Activated CD8-positive, alpha-beta memory T cell treated with anti-CD3 and anti-CD28 coated beads for 1 hour (primary cell): Measurements from ENCODE around the gene RERE.

Source experiments
- DNase-seq, 2 donors: peaks; one replicate each; pipeline ENCODE4 v3.0.0-alpha.2; 2020; ENCODE audit warnings: low read depth in 1 of 2; ENCODE audit errors: extremely low read depth in 1 of 2

RERE gene

DNA sequence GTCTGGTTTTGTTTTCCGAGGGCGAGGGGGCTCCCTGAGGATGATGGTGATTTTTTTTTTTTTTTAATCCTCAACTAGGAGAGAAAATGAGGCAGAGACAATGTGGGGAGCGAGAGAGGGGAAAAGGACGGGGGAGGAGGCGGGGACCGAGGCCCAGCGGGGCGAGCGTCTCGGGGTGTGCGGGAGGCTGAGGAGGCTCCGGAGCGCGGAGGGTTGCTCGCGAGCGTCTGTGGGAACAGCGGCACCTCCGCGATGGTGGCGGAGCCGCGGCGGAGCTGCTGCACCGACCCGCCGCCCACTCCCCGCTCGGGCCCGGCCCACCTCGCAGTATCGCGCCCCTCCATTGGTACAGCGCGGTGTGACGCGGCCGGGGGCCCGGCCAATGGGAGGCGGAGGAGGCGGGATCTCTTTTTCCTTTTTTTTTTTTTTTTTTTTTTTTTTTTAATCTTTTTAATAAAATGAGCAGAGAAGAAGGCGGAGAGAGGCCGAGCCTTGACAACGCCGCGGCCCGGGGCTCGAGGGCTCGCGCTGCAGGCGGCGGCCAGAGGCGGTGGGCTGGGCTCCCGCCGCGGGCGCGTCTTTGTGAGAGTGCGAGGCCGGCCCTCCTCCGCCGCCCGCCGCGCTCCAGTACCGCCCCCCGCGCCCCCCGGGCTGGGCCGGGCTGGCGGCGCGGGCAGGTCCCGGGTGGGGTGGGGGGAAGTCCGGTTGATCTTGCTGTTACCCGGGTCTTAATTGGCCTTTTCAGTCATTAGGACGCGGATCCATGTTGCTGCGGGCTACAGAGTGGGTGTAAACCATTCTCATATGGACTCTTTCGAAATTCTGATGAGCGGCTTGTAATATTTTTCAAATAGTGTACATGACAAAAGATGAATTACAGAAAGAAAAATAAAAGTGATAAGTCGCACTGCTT, at the start of gene RERE:
TSS of gene RERE (minus strand) at position 229 of the 913 bp plus-strand sequence.
- peak; percentile 79 to 94 for DNase-seq

DNA sequence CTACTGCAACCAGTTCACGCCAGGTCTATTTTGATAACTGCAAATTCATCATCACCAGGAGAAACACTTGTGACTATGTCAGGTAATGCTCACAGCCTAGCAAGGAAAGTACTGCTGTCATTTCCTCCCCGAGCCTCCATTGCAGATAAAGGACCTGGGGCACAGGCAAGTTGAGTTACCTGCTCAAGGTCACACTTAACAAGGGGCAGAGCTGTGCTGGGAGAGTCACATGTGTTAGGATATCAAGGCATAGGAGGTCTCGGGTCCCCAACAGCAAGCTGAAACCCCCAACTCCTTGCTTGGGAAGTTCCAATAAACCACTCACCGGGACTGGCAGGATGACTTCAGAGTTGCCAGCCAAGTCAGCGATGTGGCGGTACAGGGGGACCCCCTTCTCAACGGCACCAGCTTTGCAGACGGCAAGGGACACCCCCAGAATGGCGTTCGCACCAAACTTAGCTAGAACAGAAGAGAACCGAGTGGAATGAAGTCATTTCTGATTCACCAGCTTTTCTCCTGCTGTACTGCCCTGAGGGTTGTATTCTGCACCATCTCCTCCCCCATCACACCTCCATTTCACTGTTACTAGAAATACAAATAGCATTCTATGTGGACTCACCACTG, 49.5 kb upstream of the RERE start:
- no peak for DNase-seq

DNA sequence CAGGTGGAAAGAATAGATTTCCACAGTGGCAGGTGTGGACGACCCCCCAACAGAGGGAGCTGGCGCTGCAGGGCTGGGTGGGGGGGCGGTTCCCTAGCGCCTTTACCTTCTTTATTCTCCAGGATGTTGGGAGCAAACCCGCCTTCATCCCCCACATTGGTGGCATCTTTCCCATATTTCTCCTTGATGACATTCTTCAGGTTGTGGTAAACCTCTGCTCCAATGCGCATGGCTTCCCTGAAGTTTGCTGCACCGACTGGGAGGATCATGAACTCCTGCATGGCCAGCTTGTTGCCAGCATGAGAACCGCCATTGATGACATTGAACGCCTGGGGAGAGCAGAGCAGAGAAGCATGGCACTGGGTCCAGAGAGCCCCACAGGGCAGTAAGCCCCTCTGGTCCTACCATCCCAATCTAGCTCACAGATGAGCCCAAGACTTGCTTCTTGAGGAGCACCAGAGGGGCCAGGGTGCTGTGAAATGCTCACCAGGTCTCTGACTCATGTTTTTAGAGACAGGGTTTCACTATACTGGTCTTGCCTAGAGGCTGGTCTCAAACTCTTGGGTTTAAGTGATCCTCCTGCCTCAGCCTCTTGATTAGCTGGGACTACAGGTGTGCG, 48.8 kb upstream of the RERE start:
- DNase-seq = no peak

DNA sequence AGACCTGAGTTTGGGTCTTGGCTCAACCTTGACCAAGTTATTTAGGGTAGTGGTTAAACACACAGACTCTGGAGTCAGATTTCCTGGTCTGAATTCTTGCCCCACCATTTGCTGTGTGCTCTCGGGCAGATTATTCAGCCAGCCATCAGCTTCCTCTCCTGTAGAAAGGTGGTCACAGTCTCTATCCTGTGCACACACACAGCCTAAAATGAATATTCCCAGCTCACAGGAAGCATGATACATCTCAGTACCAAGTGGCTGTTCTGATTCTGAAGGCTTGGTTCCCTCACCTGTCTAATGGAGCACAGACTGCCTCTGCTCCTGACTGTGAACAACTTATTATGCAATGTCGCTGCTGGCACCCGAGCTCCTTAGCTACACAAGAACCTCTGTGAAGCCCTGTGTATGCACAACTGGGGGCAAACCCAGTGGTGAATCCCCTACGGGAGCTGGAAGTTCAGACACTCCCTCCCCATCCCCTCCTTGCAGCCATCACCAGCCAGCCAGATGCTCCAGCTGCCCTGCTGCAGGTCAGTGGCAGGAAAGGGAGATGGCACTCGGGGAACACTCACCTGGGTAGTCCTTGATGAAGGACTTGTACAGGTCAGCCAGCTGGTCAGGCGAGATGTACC, 47.4 kb upstream of the RERE start:
- DNase-seq = no peak

DNA sequence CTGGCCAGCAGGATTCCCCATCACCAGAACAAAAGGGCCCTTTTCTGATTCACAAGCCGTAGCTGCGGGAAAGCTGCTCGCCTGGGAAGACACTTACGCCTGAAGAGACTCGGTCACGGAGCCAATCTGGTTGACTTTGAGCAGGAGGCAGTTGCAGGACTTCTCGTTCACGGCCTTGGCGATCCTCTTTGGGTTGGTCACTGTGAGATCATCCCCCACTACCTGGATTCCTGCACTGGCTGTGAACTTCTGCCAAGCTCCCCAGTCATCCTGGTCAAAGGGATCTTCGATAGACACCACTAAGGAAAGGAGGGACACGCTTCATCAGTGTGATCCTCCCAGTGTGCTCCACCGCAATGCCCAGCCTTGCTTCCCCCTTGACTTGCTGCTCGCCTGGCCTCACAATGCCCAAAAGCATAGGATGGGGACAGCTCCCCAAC, 46.4 kb upstream of the RERE start:
- DNase-seq = no peak

DNA sequence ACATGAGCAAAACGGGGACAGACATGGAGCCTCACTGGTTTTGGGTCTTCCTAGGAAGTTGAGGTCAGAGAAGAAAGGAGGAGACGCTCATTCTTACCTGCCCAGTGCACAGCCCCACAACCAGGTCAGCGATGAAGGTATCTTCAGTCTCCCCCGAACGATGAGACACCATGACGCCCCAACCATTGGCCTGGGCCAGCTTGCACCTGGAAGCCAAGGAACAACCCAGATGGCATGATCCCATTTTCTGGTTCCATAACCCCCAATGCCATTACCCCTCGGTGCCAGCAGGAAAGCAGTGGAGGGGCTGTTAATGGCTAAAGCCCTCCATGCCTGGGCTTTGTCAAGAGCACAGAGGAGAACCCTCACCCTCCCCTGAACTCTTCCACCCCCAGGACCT, 45.7 kb upstream of the RERE start:
- DNase-seq = no peak

DNA sequence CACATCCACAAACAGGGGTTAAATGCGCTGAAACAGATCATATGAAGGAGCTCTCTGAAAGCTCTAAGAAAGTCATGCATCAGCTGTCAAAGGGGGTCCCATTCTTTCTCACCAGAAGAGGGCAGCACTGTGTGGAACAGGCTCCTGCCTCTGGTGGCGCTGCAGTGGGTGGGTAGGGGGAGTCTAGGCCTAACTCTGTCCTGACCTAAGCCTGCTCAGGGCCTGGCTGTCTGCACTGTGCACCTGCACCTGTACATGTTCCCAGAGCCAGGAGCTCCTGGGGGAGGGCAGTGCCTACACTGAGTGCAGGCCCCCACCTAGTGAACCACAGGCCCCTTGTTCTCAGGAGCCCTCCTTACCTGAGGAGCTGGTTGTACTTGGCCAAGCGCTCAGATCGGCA, 45.1 kb upstream of the RERE start:
- peak; percentile 15 to 32 for DNase-seq

DNA sequence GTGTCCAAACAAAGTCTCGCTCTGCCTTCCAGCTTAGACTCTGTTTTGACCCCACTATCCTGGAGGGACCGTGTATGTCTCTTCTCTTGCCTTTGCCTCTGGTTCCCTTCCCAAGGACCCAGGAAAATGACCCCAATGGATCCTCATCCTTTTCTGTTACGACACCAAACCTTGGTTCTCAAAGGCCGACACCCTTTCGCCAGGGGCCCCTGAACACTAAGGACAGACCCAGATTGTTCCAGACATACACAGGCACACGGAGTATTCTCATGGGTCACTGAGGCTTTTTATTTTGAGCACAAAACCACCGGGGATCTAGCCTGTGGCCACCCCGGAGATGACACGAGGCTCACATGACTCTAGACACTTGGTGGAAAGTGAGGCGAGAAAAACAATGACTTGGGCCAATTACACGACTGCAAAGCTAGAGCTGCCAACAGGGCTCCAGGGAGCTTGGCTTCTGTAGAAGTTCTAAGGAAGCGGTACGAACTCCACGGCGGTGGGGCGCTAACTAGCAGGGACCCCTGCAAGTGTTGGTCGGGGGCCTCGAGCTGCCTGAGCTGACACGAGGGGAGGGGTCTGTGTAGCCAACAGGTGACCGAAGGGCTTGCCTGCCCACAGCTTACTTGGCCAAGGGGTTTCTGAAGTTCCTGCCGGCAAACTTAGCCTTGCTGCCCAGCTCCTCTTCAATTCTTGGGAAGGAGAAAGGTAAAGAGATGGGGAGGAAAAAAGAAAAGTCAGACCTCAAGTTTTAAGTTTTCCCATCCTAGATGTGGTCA, 43.5 kb upstream of the RERE start:
- no peak for DNase-seq

DNA sequence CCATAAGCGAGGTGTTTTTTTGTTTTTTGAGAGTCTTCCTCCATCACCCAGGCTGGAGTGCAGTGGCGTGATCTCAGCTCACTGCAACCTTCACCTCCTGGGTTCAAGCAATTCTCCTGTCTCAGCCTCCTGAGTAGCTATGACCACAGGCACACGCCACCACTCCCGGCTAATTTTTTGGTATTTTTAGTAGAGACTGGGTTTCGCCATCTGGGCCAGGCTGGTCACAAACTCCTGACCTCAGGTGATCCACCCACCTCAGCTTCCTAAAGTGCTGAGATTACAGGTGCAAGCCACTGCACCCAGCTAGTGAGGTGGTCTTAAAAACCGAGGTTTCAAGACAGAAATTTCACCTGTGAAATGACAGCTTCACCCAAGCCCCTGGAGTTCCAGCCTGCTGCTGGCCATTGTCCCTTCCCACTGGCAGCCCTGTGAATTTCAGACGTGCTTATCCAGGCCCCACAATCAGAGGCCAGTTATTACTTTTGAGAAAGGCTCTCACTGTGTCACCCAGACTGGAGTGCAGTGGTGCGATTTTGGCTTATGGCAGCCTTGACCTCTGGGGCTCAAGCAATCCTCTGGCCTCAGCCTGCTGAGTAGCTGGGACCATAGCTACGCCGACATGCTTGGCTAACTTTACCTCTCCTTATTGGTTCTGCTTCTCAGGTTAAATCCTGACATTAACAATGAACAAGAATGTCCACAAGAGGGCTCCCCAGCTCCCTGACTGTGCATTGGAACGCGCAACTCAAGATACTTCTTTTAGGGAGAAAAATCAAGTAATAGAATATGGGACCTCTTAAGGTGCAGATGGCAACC, 41.7 kb upstream of the RERE start:
- peak; percentile 19 to 25 for DNase-seq

DNA sequence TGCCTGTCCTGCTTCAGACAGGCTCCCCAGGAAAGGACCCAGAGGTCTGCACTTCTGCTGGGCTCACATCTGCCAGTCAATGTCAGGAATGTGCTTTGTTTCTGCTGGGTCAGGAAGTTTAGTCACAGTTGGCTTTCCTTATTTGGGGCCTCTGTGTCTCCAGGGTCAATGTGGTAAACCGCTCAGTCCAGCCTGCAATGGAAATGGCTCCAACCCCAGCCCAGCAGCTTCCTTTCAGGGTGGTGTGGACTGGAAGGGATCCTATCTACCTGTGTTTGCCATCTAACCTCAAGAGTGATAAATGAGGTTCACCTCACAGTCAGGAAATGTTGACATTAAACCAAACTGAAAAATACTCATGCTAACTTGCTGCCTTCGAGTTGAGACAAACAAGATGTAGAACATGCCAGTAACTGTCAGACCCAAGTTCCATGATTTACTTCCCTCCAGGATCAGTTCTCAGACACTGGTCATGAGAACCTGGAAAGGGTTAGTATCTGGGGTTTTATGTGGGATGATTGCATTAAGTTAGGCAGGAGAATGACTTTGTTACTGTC, 40.8 kb upstream of the RERE start:
- DNase-seq = no peak

DNA sequence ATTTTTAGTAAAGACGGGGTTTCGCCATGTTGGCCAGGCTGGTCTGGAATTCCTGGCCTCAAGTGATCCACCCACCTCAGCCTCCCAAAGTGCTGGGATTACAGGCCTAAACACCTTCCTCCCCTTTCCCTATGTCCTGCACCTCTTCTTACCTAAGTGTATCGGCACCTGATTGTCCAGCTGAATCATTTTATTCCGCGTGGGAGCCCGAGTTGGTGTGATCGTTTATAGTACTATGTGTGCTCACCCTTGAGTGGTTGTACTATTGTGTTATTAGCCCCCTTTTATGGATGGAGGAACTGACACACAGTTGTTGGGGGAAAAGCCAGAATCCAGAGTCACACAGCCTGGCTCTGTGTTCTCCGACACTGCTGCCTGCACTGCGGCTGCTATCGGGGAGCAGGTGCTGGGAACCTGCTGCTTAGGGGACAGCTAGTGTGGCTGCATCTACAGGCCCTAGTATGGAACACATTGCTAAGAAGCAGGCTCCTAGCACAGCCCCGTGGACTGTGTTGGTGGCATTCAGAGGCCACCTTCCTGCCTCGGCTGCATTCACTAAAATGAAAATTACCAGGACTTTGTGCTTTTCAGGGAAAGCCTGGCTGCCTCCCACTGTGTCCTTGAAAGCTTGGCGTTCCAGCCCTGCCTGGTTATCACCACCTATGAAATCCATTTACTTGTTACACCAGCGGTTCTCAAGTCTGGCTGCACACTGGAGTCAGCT, 39.4 kb upstream of the RERE start:
- no peak for DNase-seq

DNA sequence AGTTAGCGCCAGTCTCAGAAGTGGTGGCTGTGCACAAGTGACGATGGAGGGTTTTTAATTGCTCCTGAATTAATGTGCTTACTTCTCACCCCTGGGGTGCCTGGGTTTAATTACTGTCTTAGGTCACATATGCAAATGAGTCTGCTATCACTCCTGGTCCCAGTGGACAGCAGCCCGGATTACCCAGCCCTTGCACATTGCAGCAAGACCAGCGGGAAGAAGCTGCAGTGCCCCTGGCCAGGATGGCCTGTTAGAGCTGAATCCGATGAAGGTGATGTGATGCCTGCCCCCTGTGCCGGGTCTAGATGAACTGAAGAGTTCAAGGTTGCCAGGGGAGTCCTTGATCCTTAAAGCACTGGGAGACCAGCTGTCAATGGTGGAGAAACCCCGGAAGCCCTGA, 36.8 kb upstream of the RERE start:
- no peak for DNase-seq

DNA sequence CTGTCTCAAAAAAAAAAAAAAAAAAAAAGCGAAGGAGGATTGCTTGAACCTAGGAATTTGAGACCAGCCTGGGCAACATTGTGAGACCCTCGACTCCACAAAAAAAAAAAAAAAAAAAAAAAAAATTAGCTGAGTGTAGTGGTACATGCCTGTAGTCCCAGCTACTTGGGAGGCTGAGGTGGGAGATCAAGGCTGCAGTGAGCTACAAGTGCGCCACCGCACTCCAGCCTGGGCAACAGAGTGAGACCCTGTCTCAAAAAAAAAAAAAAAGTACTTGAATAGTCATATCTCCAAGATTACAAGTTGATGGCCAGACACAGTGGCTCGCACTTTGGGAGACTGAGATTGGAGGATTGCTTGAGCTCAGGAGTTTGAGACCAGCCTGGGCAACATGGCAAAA, 33.6 kb upstream of the RERE start:
- DNase-seq = no peak

DNA sequence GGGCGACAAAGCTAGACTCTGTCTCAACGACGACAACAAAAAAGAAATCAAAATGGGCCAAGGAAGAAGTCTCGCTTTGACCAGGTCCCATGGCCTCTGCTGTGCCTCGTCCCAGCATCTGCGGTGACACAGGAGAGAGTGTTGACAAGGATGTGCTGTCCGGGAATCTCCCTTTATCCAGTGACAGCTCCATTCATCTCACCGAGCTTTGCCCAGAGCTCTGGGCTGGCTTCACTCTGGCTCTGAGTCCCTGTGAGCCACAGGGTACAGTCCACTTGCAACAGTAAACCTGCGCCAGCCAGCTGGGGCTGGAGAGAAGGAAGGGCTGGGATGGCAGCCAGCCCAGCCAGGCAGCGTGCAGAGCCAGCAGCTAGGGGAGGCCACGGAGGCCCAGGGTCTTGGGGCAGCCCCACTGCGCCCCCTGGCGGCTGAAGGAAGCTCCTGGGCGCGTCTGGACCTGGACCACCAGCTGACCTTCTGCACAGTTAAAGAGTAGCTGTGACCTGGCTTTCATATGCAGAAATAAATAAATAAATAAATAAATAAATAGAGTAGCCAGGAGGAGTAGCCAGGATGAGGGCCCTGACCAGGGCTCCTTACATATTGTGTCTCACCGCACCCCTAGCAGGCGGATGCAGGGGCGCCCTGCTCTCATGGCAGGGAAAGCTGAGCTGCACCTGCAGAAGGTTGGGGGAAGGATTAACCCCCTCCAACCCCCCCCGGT, 31.4 kb upstream of the RERE start:
- peak; percentile 36 to 65 for DNase-seq

DNA sequence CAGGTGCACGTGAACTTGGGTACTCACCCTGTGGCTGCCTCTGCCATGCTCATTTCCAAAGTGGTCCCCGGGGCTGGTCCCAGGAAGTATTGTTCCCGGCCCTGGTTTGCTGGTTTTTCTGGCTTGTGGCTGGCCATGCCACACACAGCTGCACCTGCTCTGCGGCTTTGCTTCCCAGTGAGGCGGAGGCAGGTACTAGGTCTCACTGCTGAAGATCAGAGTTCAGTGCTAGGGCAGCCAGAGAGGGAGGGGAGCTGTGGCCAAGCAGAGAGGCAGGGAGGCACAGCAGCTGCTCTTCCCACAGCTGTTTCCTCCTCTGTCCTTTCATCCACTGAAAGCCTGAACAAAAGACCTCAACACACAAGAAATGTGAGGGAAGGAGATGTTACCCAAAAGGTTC, 30.6 kb upstream of the RERE start:
- no peak for DNase-seq

DNA sequence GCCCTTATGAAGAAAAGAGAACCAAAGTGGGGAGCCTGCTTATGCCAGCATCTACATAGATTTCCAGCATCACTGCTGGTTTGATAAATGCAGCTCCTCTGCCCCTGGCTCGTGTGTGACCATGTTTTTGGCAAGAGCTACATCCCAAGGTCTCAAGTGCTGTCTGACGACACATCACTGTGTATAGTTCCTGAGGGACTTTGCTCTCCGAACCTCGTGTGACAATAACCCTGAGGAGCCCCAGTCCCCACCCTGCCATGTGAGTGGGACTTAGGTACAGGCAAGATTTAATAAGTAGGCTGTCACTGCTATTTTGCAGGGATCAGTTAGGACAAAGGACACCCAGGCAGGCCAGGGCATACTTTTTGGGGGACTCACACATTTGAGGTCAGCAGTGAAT, 28.8 kb upstream of the RERE start:
- no peak for DNase-seq

DNA sequence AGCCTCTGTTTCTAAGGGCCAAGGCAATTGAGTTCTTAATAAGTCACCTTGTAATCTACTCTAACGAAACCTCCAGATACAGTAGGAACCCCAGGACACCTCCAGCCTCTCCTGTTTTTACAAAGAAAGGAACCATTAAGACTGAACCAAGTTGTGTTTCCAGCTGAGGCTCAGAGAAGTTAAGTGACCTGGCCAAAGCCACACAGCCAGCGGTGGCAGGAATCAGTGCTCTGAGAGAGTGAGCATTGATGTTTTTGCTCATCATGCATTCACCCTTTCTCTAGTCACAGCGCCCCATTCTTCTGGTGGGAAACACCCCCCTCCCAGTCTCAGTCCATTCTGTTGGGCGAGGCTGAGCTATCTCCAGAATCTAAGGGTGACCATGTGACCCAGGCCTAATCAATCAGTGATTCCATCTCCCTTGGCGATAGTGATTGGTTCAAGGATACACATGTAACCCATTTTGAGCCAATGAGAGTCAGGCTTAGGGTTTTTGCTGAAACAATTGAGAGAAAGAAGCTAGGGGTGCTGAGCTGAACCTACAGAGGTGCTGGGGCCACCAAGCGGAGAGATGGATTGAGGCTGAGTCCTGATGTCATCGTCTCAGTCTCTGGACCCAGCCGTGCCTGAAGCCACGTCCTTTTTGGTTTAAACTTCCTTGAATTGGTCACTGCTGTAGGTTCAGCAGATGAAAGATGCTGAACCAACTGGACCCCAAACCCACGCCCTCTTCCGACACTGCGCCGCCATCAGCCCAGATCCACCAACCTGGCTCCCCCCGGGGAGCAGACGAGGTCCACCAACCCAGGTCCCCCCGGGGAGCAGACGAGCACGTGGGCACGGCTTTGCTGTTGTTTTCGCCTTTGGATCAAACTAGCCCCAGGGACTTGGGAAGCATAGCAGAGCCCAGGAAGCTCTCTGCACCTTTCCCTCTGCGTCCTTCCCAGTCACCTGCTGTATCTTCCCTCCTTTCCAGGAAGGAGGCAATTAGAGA, 28.0 kb upstream of the RERE start:
- DNase-seq = no peak
